LHCN-M2 (cell line): ENCODE data around the gene HIPK3. TPM values are rescaled to one million over a fixed set of nuclear protein-coding genes. Genes with fewer than 3 reads are reported as not detected.
"Not testable (repeated sequence)": the region's sequence is repeated elsewhere in the genome, so short reads cannot be mapped to it uniquely, and the experiment has no call there.

ENCODE experiments used
- DNase-seq: peaks from one replicate; pipeline ENCODE4 v3.0.0-alpha.2; 2012; ENCODE audit warnings: low read depth
- total RNA-seq: library from RNA; depleted of rRNA; stranded (reverse); fragments of >200 nt; gene quantifications from 2 replicates; pipeline ENCODE4 v1.2.3, GENCODE V29; 2014

HIPK3 gene
- total RNA-seq, 1 experiment from 2014 or later = 52.4 TPM

- no peak for DNase-seq
Observed at GRCh38 chr11:33358150-33358831, 101.1 kb downstream of the HIPK3 start.

- no peak for DNase-seq
Observed at GRCh38 chr11:33360642-33361041, 103.5 kb downstream of the HIPK3 start.

GRCh38 chr11:33362051-33362910 is 105.1 kb downstream of the HIPK3 start:
- DNase-seq = peak; percentile 58

- no peak for DNase-seq
Observed at GRCh38 chr11:33366918-33367317, 109.7 kb downstream of the HIPK3 start.

- not testable (repeated sequence) for DNase-seq
Observed at GRCh38 chr11:33368475-33368874, 111.3 kb downstream of the HIPK3 start.

GRCh38 chr11:33368931-33369330 is 111.8 kb downstream of the HIPK3 start:
- DNase-seq = no peak

GRCh38 chr11:33373636-33374035 is 116.5 kb downstream of the HIPK3 start:
- DNase-seq = no peak

GRCh38 chr11:33375236-33375635 is 118.1 kb downstream of the HIPK3 start:
- DNase-seq = no peak

GRCh38 chr11:33375688-33376311 is 118.6 kb downstream of the HIPK3 start, which contains the start of gene KIAA1549L:
KIAA1549L (plus strand) TSS chr11:33376108.
- peak; percentile 37 for DNase-seq

- no peak for DNase-seq
Observed at GRCh38 chr11:33376331-33377310, 119.4 kb downstream of the HIPK3 start.

GRCh38 chr11:33377412-33378370 is 120.5 kb downstream of the HIPK3 start:
- DNase-seq = no peak

GRCh38 chr11:33379947-33380346 is 122.8 kb downstream of the HIPK3 start:
- DNase-seq = no peak

- DNase-seq = peak; percentile 67
Observed at GRCh38 chr11:33383075-33383919, 126.1 kb downstream of the HIPK3 start.

- no peak for DNase-seq
Observed at GRCh38 chr11:33383920-33384209, 126.7 kb downstream of the HIPK3 start.

- DNase-seq = no peak
Observed at GRCh38 chr11:33384220-33384619, 127.0 kb downstream of the HIPK3 start.

GRCh38 chr11:33387581-33387980 is 130.4 kb downstream of the HIPK3 start:
- DNase-seq = no peak

GRCh38 chr11:33387996-33388395 is 130.8 kb downstream of the HIPK3 start:
- DNase-seq = no peak

- no peak for DNase-seq
Observed at GRCh38 chr11:33388793-33389525, 131.8 kb downstream of the HIPK3 start.
